ENCODE data around the gene SORCS1. TPM values are rescaled to one million over a fixed set of nuclear protein-coding genes. Genes with fewer than 3 reads are reported as not detected.

The SORCS1 gene
- total RNA-seq, 4 donors from 2014 or later = 0.40 to 5.1 (median 2.5) TPM

GRCh38 chr10:106573106-106573505 lies 591.4 kb downstream of the SORCS1 start:
- in situ Hi-C loops (cut with MboI; ENCODE audit: low pct_ligation_motif_present in 1 of 4, low pct_unique_long_range_greater_than_20kb in 1 of 4, low sequenced_read_pairs in 3 of 4) (no loop called here), intact Hi-C loops (cut with DNase I; ENCODE audit: low total_unique reads) (no loop called here)
- no peak for DNase-seq
- no peaks in the 10 kb centered on the region for H3K4me1 ChIP-seq
- no peak overlapping the region for H3K27ac ChIP-seq
- H3K4me3 ChIP-seq = no peak overlapping the region
- WGBS, 2 donors (ENCODE audit: low coverage in 1 of 2) = 60 to 62% methylated on average over 3 to 5 of the region's 5 CpGs
- H3K27me3 ChIP-seq = no peaks in the 10 kb centered on the region
- H3K9me3 ChIP-seq = no peaks in the 10 kb centered on the region
- H3K36me3 ChIP-seq = no peaks in the 10 kb centered on the region
- no peak for TF ChIP-seq POLR2A (IDR thresholded peaks at IDR 0.05)
- TF ChIP-seq EP300 (IDR thresholded peaks at IDR 0.05; ENCODE audit: low read depth) = no peak
- TF ChIP-seq CTCF (IDR thresholded peaks at IDR 0.05) = no peak
- TF ChIP-seq POLR2AphosphoS5 (IDR thresholded peaks at IDR 0.05) = no peak

GRCh38 chr10:106571192-106571946 lies 593.1 kb downstream of the SORCS1 start:
- in situ Hi-C loops (cut with MboI; ENCODE audit: low pct_ligation_motif_present in 1 of 4, low pct_unique_long_range_greater_than_20kb in 1 of 4, low sequenced_read_pairs in 3 of 4) (no loop called here), intact Hi-C loops (cut with DNase I; ENCODE audit: low total_unique reads) (no loop called here)
- H3K4me1 ChIP-seq = no peaks in the 10 kb centered on the region
- 37 to 40% methylated on average over 5 of the region's 5 CpGs for WGBS, 2 donors (ENCODE audit: low coverage in 1 of 2)
- H3K9me3 ChIP-seq = no peaks in the 10 kb centered on the region
- no peak for DNase-seq
- H3K27me3 ChIP-seq = no peaks in the 10 kb centered on the region
- peak in 2 of 5 experiments; percentile 12 to 26 for TF ChIP-seq CTCF (IDR thresholded peaks at IDR 0.05)
- TF ChIP-seq EP300 (IDR thresholded peaks at IDR 0.05; ENCODE audit: low read depth) = no peak
- no peak for TF ChIP-seq POLR2AphosphoS5 (IDR thresholded peaks at IDR 0.05)
- TF ChIP-seq POLR2A (IDR thresholded peaks at IDR 0.05) = no peak
- no peak overlapping the region for H3K4me3 ChIP-seq
- no peak overlapping the region for H3K27ac ChIP-seq
- no peaks in the 10 kb centered on the region for H3K36me3 ChIP-seq

GRCh38 chr10:106570268-106570667 lies 594.2 kb downstream of the SORCS1 start:
- 68% methylated on average over 5 of the region's 5 CpGs for WGBS, 2 donors (ENCODE audit: low coverage in 1 of 2)
- DNase-seq = no peak
- H3K9me3 ChIP-seq = no peaks in the 10 kb centered on the region
- H3K4me3 ChIP-seq = no peak overlapping the region
- in situ Hi-C loops (cut with MboI; ENCODE audit: low pct_ligation_motif_present in 1 of 4, low pct_unique_long_range_greater_than_20kb in 1 of 4, low sequenced_read_pairs in 3 of 4) = no loop called here
- no peaks in the 10 kb centered on the region for H3K27me3 ChIP-seq
- no peak overlapping the region for H3K27ac ChIP-seq
- no peaks in the 10 kb centered on the region for H3K4me1 ChIP-seq
- H3K36me3 ChIP-seq = no peaks in the 10 kb centered on the region
- intact Hi-C loops (cut with DNase I; ENCODE audit: low total_unique reads) = no loop called here
- TF ChIP-seq CTCF (IDR thresholded peaks at IDR 0.05) (no peak), POLR2AphosphoS5 (IDR thresholded peaks at IDR 0.05) (no peak), EP300 (IDR thresholded peaks at IDR 0.05; ENCODE audit: low read depth) (no peak), POLR2A (IDR thresholded peaks at IDR 0.05) (no peak)

- no peaks in the 10 kb centered on the region for H3K36me3 ChIP-seq
- WGBS, 2 donors (ENCODE audit: low coverage in 1 of 2) = 73 to 89% methylated on average over 3 to 4 of the region's 4 CpGs
- no peak overlapping the region for H3K4me3 ChIP-seq
- no peak for TF ChIP-seq POLR2AphosphoS5 (IDR thresholded peaks at IDR 0.05)
- TF ChIP-seq EP300 (IDR thresholded peaks at IDR 0.05; ENCODE audit: low read depth) = no peak
- TF ChIP-seq POLR2A (IDR thresholded peaks at IDR 0.05) = no peak
- no peak for TF ChIP-seq CTCF (IDR thresholded peaks at IDR 0.05)
- intact Hi-C loops (cut with DNase I; ENCODE audit: low total_unique reads) (no loop called here), in situ Hi-C loops (cut with MboI; ENCODE audit: low pct_ligation_motif_present in 1 of 4, low pct_unique_long_range_greater_than_20kb in 1 of 4, low sequenced_read_pairs in 3 of 4) (no loop called here)
- no peak for DNase-seq
- H3K4me1 ChIP-seq = no peaks in the 10 kb centered on the region
- H3K9me3 ChIP-seq = no peaks in the 10 kb centered on the region
- H3K27ac ChIP-seq = no peak overlapping the region
- H3K27me3 ChIP-seq = no peaks in the 10 kb centered on the region
Measured at GRCh38 chr10:106567629-106568028, 596.9 kb downstream of the SORCS1 start.
